ENCODE data around the gene PCDHA1. TPM values are rescaled to one million over a fixed set of nuclear protein-coding genes. Genes with fewer than 3 reads are reported as not detected.
A peak's percentile ranks its signal among the peaks of the same experiment; 100 is the strongest.
"Not testable (repeated sequence)": the region's sequence is repeated elsewhere in the genome, so short reads cannot be mapped to it uniquely, and the experiment has no call there.

Gene PCDHA1
- total and polyA plus RNA-seq, 12 donors = 0.05 to 0.20 (median 0.08) TPM; not detected in 5

DNA sequence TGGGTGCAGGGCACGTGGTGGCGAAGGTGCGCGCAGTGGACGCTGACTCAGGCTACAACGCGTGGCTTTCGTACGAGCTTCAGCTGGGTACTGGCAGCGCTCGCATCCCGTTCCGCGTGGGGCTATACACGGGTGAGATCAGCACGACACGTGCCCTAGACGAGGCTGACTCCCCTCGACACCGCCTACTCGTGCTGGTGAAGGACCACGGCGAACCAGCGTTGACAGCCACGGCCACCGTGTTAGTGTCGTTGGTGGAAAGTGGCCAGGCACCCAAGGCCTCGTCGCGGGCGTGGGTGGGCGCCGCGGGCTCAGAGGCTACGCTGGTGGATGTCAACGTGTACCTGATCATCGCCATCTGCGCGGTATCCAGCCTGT, 10.8 kb downstream of the PCDHA1 start:
- Histone ChIP-seq H3K27me3 (no peaks in the 10 kb centered on the region), H3K4me1 (replicated peaks in 1 of 2) (no peaks in the 10 kb centered on the region), H3K9me3 (replicated peaks in 1 of 3) (peaks cover 3 to 17% (median 15%) of the 10 kb centered on the region in 3 donors), H3K4me3 (no peak overlapping the region), H3K27ac (no peak overlapping the region), H3K36me3 (replicated peaks in 1 of 2) (no peaks in the 10 kb centered on the region)
- DNase-seq = no peak
- whole genome bisulfite sequencing, 4 donors = 44 to 54% (median 44%) methylated on average over 39 of the region's 39 CpGs; no CpG with 5 or more reads in 1 of the 4 donors
- no peak for TF ChIP-seq POLR2A (IDR thresholded peaks at IDR 0.05)
- TF ChIP-seq, protein P1, sequence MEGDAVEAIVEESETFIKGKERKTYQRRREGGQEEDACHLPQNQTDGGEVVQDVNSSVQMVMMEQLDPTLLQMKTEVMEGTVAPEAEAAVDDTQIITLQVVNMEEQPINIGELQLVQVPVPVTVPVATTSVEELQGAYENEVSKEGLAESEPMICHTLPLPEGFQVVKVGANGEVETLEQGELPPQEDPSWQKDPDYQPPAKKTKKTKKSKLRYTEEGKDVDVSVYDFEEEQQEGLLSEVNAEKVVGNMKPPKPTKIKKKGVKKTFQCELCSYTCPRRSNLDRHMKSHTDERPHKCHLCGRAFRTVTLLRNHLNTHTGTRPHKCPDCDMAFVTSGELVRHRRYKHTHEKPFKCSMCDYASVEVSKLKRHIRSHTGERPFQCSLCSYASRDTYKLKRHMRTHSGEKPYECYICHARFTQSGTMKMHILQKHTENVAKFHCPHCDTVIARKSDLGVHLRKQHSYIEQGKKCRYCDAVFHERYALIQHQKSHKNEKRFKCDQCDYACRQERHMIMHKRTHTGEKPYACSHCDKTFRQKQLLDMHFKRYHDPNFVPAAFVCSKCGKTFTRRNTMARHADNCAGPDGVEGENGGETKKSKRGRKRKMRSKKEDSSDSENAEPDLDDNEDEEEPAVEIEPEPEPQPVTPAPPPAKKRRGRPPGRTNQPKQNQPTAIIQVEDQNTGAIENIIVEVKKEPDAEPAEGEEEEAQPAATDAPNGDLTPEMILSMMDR (IDR thresholded peaks at IDR 0.05) = no peak
- intact Hi-C loops (cut with DNase I) = no loop called here

DNA sequence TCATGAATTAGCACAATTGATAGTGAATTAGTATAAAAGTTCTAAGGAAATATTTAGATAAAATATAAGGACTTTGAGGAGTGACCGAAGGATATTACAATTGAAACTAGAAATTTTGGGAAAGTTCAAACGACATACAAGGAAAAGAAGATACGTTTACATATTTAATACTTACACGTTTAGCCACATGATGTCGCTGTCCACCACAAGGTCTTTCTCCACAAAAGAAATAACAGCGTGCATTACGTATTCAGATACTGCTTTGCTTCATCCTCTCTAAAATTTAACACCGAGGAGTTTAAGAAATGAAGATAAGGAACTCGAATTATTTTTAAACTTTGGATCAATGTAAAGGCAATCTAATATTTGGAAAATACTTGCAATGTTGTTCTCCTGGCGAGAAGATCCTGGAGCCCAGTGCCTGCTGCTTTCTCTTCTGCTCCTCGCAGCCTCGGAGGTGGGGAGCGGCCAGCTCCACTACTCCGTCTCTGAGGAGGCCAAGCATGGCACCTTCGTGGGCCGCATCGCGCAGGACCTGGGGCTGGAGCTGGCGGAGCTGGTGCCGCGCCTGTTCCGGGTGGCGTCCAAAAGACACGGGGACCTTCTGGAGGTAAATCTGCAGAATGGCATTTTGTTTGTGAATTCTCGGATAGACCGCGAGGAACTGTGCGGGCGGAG, 15.0 kb downstream of the PCDHA1 start, which contains the start of gene PCDHA3:
PCDHA3 (plus strand) TSS at position 242 of the 678 bp plus-strand sequence.
- H3K27me3 ChIP-seq = no peaks in the 10 kb centered on the region
- H3K27ac ChIP-seq = no peak within 1 kb of the TSS
- peaks cover 3 to 17% (median 13%) of the 10 kb centered on the region in 3 donors for H3K9me3 ChIP-seq (replicated peaks in 1 of 3)
- intact Hi-C loops (cut with DNase I) = no loop called here
- H3K4me1 ChIP-seq (replicated peaks in 1 of 2) = no peaks in the 10 kb centered on the region
- WGBS, 4 donors = 12 to 20% (median 14%) methylated on average over 13 to 29 of the region's 29 CpGs
- peak within 1 kb of the TSS in 1 of 4 donors; percentile 1 for H3K4me3 ChIP-seq
- H3K36me3 ChIP-seq (replicated peaks in 1 of 2) = no peaks in the 10 kb centered on the region
- DNase-seq = no peak
- TF ChIP-seq POLR2A (IDR thresholded peaks at IDR 0.05) = no peak
- TF ChIP-seq, protein P1 (IDR thresholded peaks at IDR 0.05) = no peak

DNA sequence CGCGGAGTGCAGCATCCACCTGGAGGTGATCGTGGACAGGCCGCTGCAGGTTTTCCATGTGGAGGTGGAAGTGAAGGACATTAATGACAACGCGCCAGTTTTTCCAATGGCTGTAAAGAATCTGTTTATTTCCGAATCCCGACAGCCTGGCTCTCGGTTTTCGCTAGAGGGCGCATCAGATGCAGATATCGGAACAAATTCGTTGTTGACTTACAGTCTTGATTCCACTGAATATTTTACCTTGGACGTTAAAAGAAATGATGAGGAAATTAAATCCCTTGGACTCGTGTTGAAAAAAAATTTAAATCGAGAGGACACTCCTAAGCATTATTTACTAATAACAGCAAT, 15.5 kb downstream of the PCDHA1 start:
- DNase-seq = no peak
- TF ChIP-seq, protein P1 (IDR thresholded peaks at IDR 0.05) = no peak
- TF ChIP-seq POLR2A (IDR thresholded peaks at IDR 0.05) = no peak
- peak overlapping the region in 1 of 4 donors; percentile 1 for H3K4me3 ChIP-seq
- H3K4me1 ChIP-seq (replicated peaks in 1 of 2) = no peaks in the 10 kb centered on the region
- H3K27ac ChIP-seq = no peak overlapping the region
- intact Hi-C loops (cut with DNase I) = no loop called here
- H3K36me3 ChIP-seq (replicated peaks in 1 of 2) = no peaks in the 10 kb centered on the region
- WGBS, 4 donors = 8 to 26% (median 14%) methylated on average over 12 to 16 of the region's 16 CpGs
- peaks cover 3 to 17% (median 8%) of the 10 kb centered on the region in 3 donors for H3K9me3 ChIP-seq (replicated peaks in 1 of 3)
- no peaks in the 10 kb centered on the region for H3K27me3 ChIP-seq

DNA sequence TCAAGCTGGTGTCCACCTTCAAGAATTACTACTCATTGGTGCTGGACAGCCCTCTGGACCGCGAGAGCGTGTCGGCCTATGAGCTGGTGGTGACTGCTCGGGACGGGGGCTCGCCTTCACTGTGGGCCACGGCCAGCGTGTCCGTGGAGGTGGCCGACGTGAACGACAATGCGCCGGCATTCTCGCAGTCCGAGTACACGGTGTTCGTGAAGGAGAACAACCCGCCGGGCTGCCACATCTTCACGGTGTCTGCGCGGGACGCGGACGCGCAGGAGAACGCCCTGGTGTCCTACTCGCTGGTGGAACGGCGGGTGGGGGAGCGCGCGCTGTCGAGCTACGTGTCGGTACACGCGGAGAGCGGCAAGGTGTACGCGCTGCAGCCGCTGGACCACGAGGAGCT, 16.4 kb downstream of the PCDHA1 start:
- H3K9me3 ChIP-seq (replicated peaks in 1 of 3) = peaks cover 0 to 17% (median 3%) of the 10 kb centered on the region in 3 donors
- H3K27me3 ChIP-seq; intact Hi-C loops (cut with DNase I): not testable (repeated sequence)

DNA sequence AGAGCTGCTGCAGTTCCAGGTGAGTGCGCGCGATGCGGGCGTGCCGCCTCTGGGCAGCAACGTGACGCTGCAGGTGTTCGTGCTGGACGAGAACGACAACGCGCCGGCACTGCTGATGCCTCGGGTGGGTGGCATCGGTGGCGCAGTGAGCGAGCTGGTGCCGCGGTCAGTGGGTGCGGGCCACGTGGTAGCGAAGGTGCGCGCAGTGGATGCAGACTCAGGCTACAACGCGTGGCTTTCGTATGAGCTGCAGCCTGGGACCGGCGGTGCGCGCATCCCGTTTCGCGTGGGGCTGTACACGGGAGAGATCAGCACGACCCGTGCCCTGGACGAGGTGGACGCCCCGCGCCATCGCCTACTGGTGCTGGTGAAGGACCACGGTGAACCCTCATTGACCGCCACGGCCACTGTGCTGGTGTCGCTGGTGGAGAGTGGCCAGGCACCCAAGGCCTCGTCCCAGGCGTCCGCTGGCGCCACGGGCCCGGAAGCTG, 16.9 kb downstream of the PCDHA1 start:
- intact Hi-C loops (cut with DNase I) = no loop called here
- 32 to 75% (median 41%) methylated on average over 11 to 53 of the region's 53 CpGs for WGBS, 4 donors
- no peak overlapping the region for H3K4me3 ChIP-seq

More for the DNA sequence above, 16.4 kb downstream of the PCDHA1 start:
- not testable (repeated sequence) for H3K4me1 ChIP-seq (replicated peaks in 1 of 2); H3K36me3 ChIP-seq (replicated peaks in 1 of 2); H3K4me3 ChIP-seq; H3K27ac ChIP-seq; DNase-seq
- WGBS, 4 donors = 32 to 66% (median 39%) methylated on average over 5 to 45 of the region's 45 CpGs

More for the DNA sequence above, 16.9 kb downstream of the PCDHA1 start:
- H3K36me3 ChIP-seq (replicated peaks in 1 of 2) = no peaks in the 10 kb centered on the region
- H3K9me3 ChIP-seq (replicated peaks in 1 of 3) = peaks cover 0 to 17% (median 3%) of the 10 kb centered on the region in 3 donors
- DNase-seq = no peak
- no peak overlapping the region for H3K27ac ChIP-seq
- no peaks in the 10 kb centered on the region for H3K27me3 ChIP-seq
- no peaks in the 10 kb centered on the region for H3K4me1 ChIP-seq (replicated peaks in 1 of 2)
- TF ChIP-seq POLR2A (IDR thresholded peaks at IDR 0.05) = no peak
- TF ChIP-seq, protein P1 (IDR thresholded peaks at IDR 0.05) = no peak

All from adrenal gland (tissue), 12 donors.